Astrocyte of the spinal cord (primary cell): Measurements from ENCODE around the gene ODAD4.

Experiments
- DNase-seq: peaks from one replicate; pipeline ENCODE4 v3.0.0; 2011; ENCODE audit warnings: low read depth, low spot score
- H3K4me3 ChIP-seq: 2 replicates; pipeline ENCODE4 v1.5.1; 2011; ENCODE audit warnings: low read depth, mild to moderate bottlenecking, low read length, moderate library complexity
- in situ Hi-C: cut with HindIII; loops from 2 replicates; pipeline ENCODE4 v1.10.0; 2017; ENCODE audit warnings: low sequenced_read_pairs
- TF ChIP-seq, protein P1 (sequence below): IDR thresholded peaks from 2 replicates; pipeline ENCODE4 v1.5.1; 2012; ENCODE audit warnings: low read depth, mild to moderate bottlenecking, low read length, inconsistent platforms

The ODAD4 gene

GRCh38 chr17:41982026-41982760 lies 51.8 kb downstream of the ODAD4 start:
- TF ChIP-seq, protein P1, sequence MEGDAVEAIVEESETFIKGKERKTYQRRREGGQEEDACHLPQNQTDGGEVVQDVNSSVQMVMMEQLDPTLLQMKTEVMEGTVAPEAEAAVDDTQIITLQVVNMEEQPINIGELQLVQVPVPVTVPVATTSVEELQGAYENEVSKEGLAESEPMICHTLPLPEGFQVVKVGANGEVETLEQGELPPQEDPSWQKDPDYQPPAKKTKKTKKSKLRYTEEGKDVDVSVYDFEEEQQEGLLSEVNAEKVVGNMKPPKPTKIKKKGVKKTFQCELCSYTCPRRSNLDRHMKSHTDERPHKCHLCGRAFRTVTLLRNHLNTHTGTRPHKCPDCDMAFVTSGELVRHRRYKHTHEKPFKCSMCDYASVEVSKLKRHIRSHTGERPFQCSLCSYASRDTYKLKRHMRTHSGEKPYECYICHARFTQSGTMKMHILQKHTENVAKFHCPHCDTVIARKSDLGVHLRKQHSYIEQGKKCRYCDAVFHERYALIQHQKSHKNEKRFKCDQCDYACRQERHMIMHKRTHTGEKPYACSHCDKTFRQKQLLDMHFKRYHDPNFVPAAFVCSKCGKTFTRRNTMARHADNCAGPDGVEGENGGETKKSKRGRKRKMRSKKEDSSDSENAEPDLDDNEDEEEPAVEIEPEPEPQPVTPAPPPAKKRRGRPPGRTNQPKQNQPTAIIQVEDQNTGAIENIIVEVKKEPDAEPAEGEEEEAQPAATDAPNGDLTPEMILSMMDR, result no peak
- peak; percentile 47 for DNase-seq
- no peak overlapping the region for H3K4me3 ChIP-seq
- in situ Hi-C loops, result no loop called here

- in situ Hi-C loops, result no loop called here
- no peak overlapping the region for H3K4me3 ChIP-seq
- DNase-seq, result no peak
- TF ChIP-seq, protein P1, result no peak
These were observed 54.0 kb downstream of the ODAD4 start for GRCh38 chr17:41984454-41984853.

DNA sequence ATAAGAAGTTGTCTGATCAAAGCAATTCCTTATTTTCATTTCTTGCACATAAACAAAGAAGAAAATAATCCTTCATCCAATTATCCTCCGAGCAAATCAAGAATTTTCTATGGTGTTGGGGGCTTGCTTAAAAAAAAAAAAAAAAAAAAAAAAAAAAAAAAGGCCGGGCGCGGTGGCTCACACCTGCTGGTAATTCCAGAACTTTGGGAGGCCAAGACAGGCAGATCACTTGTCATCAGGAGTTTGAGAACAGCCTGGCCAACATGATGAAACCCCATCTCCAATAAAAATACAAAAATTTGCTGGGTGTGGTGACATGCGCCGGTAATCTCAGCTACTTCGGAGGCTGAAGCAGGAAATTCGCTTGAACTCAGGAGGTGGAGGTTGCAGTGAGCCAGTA lies 55.5 kb downstream of the ODAD4 start:
- in situ Hi-C loops, result no loop called here
- DNase-seq, result no peak

GRCh38 chr17:41986634-41987033 lies 56.2 kb downstream of the ODAD4 start:
- in situ Hi-C loops, result no loop called here
- TF ChIP-seq, protein P1, result no peak
- H3K4me3 ChIP-seq, result no peak overlapping the region
- DNase-seq, result no peak

More for the DNA sequence above, 55.5 kb downstream of the ODAD4 start:
- TF ChIP-seq, protein P1, result no peak
- no peak overlapping the region for H3K4me3 ChIP-seq

- in situ Hi-C loops, result no loop called here
- no peak overlapping the region for H3K4me3 ChIP-seq
- TF ChIP-seq, protein P1, result no peak
- DNase-seq, result no peak
These were observed 57.2 kb downstream of the ODAD4 start for GRCh38 chr17:41987642-41988041.

DNA sequence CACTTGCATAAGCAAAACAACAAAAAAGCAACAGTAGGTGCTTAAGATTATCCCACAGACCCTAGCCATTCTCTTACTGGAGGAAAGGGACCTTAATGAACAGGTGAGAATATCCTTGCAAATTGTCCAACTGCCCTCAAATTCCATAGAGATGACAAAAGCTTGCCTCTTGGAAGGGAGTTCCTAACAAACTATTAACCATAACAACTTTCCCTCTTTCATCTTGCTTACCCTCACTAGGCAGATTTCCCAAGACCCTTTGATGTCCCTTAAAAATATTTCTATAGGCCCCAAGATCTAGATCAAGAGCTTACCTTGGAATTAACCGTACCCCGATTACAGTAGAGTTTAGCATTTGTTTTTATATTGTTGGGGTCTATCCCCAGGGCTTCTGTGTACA lies 58.0 kb downstream of the ODAD4 start:
- in situ Hi-C loops, result no loop called here
- TF ChIP-seq, protein P1, result no peak
- DNase-seq, result no peak
- H3K4me3 ChIP-seq, result no peak overlapping the region
